ENCODE measurements around the gene PLPPR5. TPM values are rescaled to one million over a fixed set of nuclear protein-coding genes. Genes with fewer than 3 reads are reported as not detected.

The PLPPR5 gene
- total and polyA plus RNA-seq, 2 of the 4 experiments (the other 2 are of a cell fraction) = under 0.01 to 0.05 TPM

DNA sequence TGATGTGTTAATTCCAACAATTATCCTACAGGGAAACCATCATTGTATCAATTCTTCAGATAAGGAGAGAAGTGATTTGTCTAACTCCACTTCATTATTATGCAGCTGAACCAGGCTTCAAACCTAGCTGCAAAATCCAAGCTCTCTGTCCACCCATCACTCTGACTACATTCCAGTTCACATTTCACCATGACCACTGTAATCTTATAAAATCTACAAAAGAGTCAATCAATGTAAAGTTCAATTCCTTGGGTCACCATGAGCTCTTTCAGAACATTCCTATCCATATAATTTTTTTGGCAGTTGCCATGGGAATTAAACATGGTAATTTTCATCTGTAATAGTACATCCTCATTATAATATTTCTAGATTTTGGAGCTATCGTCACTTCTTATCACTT is 100.9 kb downstream of the PLPPR5 start:
- H3K9me3 ChIP-seq (ENCODE audit: control insufficient read depth, insufficient read depth, low read length) = no peaks in the 10 kb centered on the region
- no peak overlapping the region for H3K4ac ChIP-seq (ENCODE audit: low read depth, low read length)
- DNase-seq = no peak
- H3K4me3 ChIP-seq (ENCODE audit: insufficient read depth, low read depth, low read length) = no peak overlapping the region
- H3K79me1 ChIP-seq (ENCODE audit: low read depth in 1 of 2, low read length in 2 of 2) = no peaks in the 10 kb centered on the region
- H2BK5ac ChIP-seq (ENCODE audit: low read depth, low read length, poor library complexity, severe bottlenecking) = no peak overlapping the region
- no CpG with 5 or more reads among the region's 1 CpG for WGBS, 2 experiments (ENCODE audit: extremely low coverage in 2 of 2, insufficient read length in 1 of 2)
- no peaks in the 10 kb centered on the region for H3K9me1 ChIP-seq (ENCODE audit: insufficient read depth, low read length)
- no peaks in the 10 kb centered on the region for H4K20me1 ChIP-seq (ENCODE audit: insufficient read depth, low read length)
- CTCF ChIA-PET = no interaction called here
- no peaks in the 10 kb centered on the region for H3K36me3 ChIP-seq (ENCODE audit: control insufficient read depth, insufficient read depth, low read length)
- no peak overlapping the region for H2AFZ ChIP-seq (replicated peaks; ENCODE audit: low read length, poor library complexity)
- no peak overlapping the region for H3K4me2 ChIP-seq (ENCODE audit: low read depth, low read length)
- H3K4me1 ChIP-seq (ENCODE audit: control insufficient read depth, insufficient read depth, low read length) = no peaks in the 10 kb centered on the region
- no peak overlapping the region for H3K27ac ChIP-seq (ENCODE audit: insufficient read depth, low read length)
- H2BK120ac ChIP-seq (ENCODE audit: low read depth, low read length) = no peak overlapping the region
- H3K27me3 ChIP-seq (ENCODE audit: control insufficient read depth, insufficient read depth, low read length) = no peaks in the 10 kb centered on the region; the same call in 1 of the 2 replicates
- no peak overlapping the region for H3K56ac ChIP-seq (ENCODE audit: extremely low read depth, insufficient read depth, low read length)
- ATAC-seq (ENCODE audit: low read depth) = no peak; the same call in 1 of the 2 replicates
- H4K5ac ChIP-seq (ENCODE audit: low read depth, low read length) = no peak overlapping the region
- H2AK5ac ChIP-seq (ENCODE audit: low read depth, low read length) = no peak overlapping the region
- no peak overlapping the region for H4K91ac ChIP-seq (ENCODE audit: insufficient read depth, low read depth, low read length)
- in situ Hi-C loops (cut with MboI; ENCODE audit: low sequenced_read_pairs) = no loop called here
- H3K14ac ChIP-seq (replicated peaks; ENCODE audit: low read depth, low read length) = no peak overlapping the region
- no peak overlapping the region for H2BK20ac ChIP-seq (ENCODE audit: low read depth, low read length)
- POLR2A ChIA-PET (ENCODE audit: unreplicated experiment) = no interaction called here
- H2BK15ac ChIP-seq (ENCODE audit: low read depth, low read length) = no peak overlapping the region
- dilution Hi-C loops (cut with HindIII; ENCODE audit: low sequenced_read_pairs, unreplicated experiment) = no loop called here
- intact Hi-C loops (cut with micrococcal nuclease) = no loop called here
- no peak overlapping the region for H3K23ac ChIP-seq (ENCODE audit: low read depth, low read length)
- H4K8ac ChIP-seq (ENCODE audit: low read depth in 2 of 2, low read length in 2 of 2) = no peak overlapping the region; a peak in 1 of 4 replicates
- TF ChIP-seq SMC3 (IDR thresholded peaks at IDR 0.05; ENCODE audit: low read depth, low read length) (no peak), CHD1 (IDR thresholded peaks at IDR 0.05; ENCODE audit: low read depth, low read length) (no peak), FOS (IDR thresholded peaks at IDR 0.05; ENCODE audit: low read depth, low read length) (no peak)
- TF ChIP-seq, protein P1, sequence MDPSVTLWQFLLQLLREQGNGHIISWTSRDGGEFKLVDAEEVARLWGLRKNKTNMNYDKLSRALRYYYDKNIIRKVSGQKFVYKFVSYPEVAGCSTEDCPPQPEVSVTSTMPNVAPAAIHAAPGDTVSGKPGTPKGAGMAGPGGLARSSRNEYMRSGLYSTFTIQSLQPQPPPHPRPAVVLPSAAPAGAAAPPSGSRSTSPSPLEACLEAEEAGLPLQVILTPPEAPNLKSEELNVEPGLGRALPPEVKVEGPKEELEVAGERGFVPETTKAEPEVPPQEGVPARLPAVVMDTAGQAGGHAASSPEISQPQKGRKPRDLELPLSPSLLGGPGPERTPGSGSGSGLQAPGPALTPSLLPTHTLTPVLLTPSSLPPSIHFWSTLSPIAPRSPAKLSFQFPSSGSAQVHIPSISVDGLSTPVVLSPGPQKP (IDR thresholded peaks at IDR 0.05; ENCODE audit: borderline replicate concordance, low read depth, low read length) = no peak
- H3K18ac ChIP-seq (ENCODE audit: low read depth, low read length) = no peak overlapping the region
- H3K9ac ChIP-seq (ENCODE audit: low read depth, low read length) = no peak overlapping the region
- no peak overlapping the region for H2AK9ac ChIP-seq (replicated peaks; ENCODE audit: low read depth, low read length, poor library complexity)
- BruUV-seq (replicated peaks) = no TSS peak
